Epithelial cell of esophagus (primary cell): ENCODE results near the gene ANKRD44.
"Not testable (repeated sequence)": the region's sequence is repeated elsewhere in the genome, so short reads cannot be mapped to it uniquely, and the experiment has no call there.

ENCODE experiments used
- DNase-seq: peaks from one replicate; pipeline ENCODE4 v3.0.0; 2010; ENCODE audit warnings: low read depth
- H3K4me3 ChIP-seq: 2 replicates; pipeline ENCODE4 v1.5.1; 2011; ENCODE audit warnings: mild to moderate bottlenecking, low read length, control low read depth
- CTCF ChIP-seq: IDR thresholded peaks from 2 replicates; pipeline ENCODE4 v1.5.1; 2011; ENCODE audit warnings: low read depth, mild to moderate bottlenecking, low read length, control low read depth, inconsistent platforms; ENCODE audit not compliant: insufficient read depth; ENCODE audit errors: missing control alignments

ANKRD44 gene

GRCh38 chr2:197293252-197294007 lies 17.1 kb downstream of the ANKRD44 start:
- no peak for TF ChIP-seq CTCF
- DNase-seq, result no peak
- no peak overlapping the region for H3K4me3 ChIP-seq

GRCh38 chr2:197292619-197293018 lies 18.0 kb downstream of the ANKRD44 start:
- no peak for TF ChIP-seq CTCF
- no peak for DNase-seq
- H3K4me3 ChIP-seq, result no peak overlapping the region

DNA sequence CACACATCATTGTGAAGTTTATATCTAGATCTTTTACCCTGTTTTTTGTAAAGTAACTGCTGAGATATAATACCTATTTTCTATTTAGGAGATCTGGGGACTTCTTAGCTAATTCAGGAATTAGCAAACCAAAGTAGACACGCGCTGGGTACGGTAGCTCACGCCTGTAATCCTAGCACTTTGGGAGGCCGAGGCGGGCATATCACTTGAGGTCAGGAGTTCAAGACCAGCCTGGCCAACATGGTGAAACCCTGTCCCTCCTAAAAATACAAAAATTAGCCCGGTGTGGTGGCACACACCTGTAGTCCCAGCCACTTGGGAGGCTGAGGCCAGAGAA lies 23.0 kb downstream of the ANKRD44 start:
- not testable (repeated sequence) for DNase-seq, H3K4me3 ChIP-seq

DNA sequence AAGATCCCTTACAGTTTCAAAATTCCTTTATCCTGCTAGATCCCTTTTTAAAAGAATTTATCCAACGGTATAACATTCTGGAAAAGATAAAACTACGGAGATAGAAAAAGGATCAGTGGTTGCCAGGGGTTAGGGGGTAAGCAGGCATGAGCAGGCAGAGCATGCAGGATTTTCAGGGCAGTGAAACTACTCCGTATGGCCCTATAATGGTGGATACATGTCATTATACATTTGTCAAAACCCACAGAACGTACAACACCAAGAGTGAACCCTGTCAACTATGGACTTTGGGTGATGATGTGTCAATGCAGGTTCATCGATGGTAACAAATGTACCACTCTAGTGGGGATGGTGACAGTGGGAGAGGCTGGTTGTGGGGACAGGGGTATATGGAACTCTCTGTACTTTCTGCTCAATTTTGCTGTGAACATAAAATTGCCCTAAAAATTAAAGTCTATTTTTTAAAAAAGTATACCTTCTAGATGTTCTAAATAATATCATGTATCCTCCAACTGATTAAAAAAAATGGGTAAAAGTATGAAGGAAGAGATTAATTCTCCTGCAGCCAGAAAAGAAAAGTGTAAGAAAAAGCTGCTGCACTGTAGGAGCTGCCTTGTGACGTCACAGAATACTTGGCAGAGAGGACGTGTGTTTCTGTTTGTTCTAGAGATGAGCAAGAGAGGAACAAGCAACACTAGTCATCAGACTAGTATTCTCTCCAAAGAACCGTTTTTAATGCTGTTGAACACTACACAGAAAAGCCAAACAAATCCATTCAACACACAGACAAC lies 23.6 kb downstream of the ANKRD44 start:
- peak; percentile 92 for DNase-seq

DNA sequence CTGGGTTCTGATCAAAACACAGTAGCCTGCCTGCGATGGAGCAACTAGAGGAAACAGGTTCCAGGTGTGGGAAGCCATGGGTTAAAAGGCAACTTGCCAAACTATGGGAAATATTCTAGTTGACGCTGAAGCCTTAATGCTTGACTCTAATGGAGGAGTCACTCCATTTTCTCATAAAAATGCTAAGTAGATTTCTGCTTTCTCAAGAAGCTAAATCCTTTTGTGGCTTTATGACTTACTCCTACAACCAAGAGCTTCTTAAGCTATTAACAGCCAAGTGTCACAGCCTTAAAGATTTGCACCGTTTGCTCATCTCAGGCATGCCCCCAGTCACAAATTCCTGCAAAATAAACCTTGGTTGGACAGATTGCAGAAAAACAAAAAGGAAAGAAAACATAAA lies 25.2 kb downstream of the ANKRD44 start:
- H3K4me3 ChIP-seq, result no peak overlapping the region

More for the DNA sequence above, 23.6 kb downstream of the ANKRD44 start:
- TF ChIP-seq CTCF, result no peak
- no peak overlapping the region for H3K4me3 ChIP-seq

GRCh38 chr2:197284956-197285355 lies 25.6 kb downstream of the ANKRD44 start:
- no peak overlapping the region for H3K4me3 ChIP-seq
- no peak for DNase-seq
- TF ChIP-seq CTCF, result no peak

More for the DNA sequence above, 25.2 kb downstream of the ANKRD44 start:
- no peak for TF ChIP-seq CTCF
- DNase-seq, result no peak

DNA sequence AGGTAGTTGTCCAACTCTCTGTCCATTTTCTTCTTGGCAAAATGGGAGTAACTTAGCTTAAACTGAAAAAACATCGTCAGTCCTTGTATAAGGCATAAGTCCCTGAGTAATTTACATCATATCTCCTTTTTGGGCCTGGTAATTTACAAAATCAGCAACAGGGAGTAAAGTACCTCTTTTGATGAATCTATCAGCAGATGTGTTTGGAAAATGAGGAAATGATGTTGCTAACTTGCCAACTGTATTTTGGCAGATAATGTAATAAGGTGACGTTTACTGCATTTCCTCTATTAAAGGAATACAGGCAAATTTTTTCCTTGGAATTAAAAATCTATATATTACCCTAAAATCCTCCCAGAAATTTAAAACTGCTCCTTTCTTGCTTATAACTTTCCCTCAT lies 29.2 kb downstream of the ANKRD44 start:
- no peak for TF ChIP-seq CTCF
- no peak overlapping the region for H3K4me3 ChIP-seq
- no peak for DNase-seq
